Measurements from ENCODE around the gene FOXJ3. TPM values are rescaled to one million over a fixed set of nuclear protein-coding genes. Genes with fewer than 3 reads are reported as not detected.

The FOXJ3 gene
- 10 to 100 TPM; 36.4 to 59.0 (median 49.4) TPM for total RNA-seq
- 10 to 100 TPM; 18.7 to 52.3 TPM for polyA plus RNA-seq
- long read RNA-seq, donor 1, partial matches to known transcripts, result 11 of 20 reads
- long read RNA-seq, donor 1, other reads (novel, unspliced or antisense), result 9 of 20 reads
- long read RNA-seq, donor 2, full-length matches to known transcripts, result 9 of 20 reads
- long read RNA-seq, donor 2, partial matches to known transcripts, result 11 of 20 reads
- long read RNA-seq, donor 2, other reads (novel, unspliced or antisense), result 0 of 20 reads
- long read RNA-seq, donor 3, full-length matches to known transcripts, result 17 of 32 reads
- long read RNA-seq, donor 3, partial matches to known transcripts, result 5 of 32 reads
- long read RNA-seq, donor 3, other reads (novel, unspliced or antisense), result 10 of 32 reads

DNA sequence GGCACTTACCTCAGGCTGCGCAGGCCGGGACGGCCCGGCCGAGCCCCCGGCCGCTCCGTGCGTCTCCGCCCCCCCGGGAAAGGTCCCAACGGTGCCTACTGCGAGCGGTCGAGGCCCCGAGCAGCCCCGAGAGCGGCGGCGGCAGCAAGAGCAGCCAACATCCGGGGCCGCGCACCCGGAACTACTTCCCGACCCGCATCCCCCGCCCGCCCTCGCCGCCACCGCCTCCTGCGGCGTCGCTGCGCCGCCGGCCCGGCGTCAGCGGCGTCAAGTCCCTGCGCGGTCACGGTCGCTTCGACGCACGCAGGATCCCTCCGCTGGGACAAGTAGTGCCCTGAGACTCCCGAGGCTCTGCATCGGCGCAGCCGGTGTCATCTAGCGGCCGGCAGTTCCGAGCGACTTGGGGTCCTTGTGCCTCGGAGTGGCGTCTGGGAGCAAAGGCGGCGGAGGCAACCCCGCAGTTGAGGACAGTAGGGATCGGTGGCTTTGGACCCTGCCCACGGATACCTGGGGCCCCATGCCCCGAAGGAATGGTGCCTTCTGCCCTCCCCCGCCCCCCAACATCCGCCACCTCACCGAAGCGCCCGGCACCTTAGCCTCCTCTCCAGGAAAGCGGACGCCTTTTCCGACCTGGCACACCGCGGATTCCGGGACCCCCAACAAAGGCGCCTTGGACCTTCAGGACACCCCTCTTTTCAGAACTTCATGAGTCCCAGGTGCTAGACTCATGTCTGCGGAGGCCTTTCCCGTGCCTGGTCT is at the start of gene FOXJ3:
Gene FOXJ3 (minus strand): TSS at position 186 of the 759 bp plus-strand sequence. CDS start 24,142 bp downstream, outside the sequence.
- Histone ChIP-seq H3K9me3 (no peaks in the 10 kb centered on the region), H3K27ac (peak within 1 kb of the TSS; percentile 64 to 80), H3K27me3 (no peaks in the 10 kb centered on the region), H3K4me3 (peak within 1 kb of the TSS; percentile 90), H3K36me3 (no peaks in the 10 kb centered on the region), H3K4me1 (ENCODE audit: insufficient read depth) (peaks cover 4% of the 10 kb centered on the region)
- DNase-seq, result peak; percentile 85 to 95 (median 93)
- intact Hi-C loops (cut with DNase I), result loop anchor here in 1 of 4 donors (10.0 kb wide), 1 partner anchor 160 kb away; no protein-coding TSS in a partner anchor
- peak; percentile 50 for TF ChIP-seq POLR2A (IDR thresholded peaks at IDR 0.05)
- TF ChIP-seq CTCF (IDR thresholded peaks at IDR 0.05), result no peak
- TF ChIP-seq EP300 (IDR thresholded peaks at IDR 0.05), result no peak
- WGBS, 3 donors, result 0 to 1% (median 0%) methylated on average over 41 to 79 of the region's 79 CpGs

- 4 to 10% (median 10%) methylated on average over 8 of the region's 8 CpGs for WGBS, 3 donors
- no peak for DNase-seq
- H3K27ac ChIP-seq, result no peak overlapping the region
- no peaks in the 10 kb centered on the region for H3K27me3 ChIP-seq
- peaks cover 7% of the 10 kb centered on the region for H3K4me1 ChIP-seq (ENCODE audit: insufficient read depth)
- intact Hi-C loops (cut with DNase I), result no loop called here
- peak overlapping the region; percentile 40 for H3K4me3 ChIP-seq
- H3K36me3 ChIP-seq, result no peaks in the 10 kb centered on the region
- TF ChIP-seq CTCF (IDR thresholded peaks at IDR 0.05), result no peak
- no peak for TF ChIP-seq EP300 (IDR thresholded peaks at IDR 0.05)
- no peak for TF ChIP-seq POLR2A (IDR thresholded peaks at IDR 0.05)
- H3K9me3 ChIP-seq, result no peaks in the 10 kb centered on the region
Observed at GRCh38 chr1:42381280-42381673, 46.2 kb upstream of the FOXJ3 start.

DNA sequence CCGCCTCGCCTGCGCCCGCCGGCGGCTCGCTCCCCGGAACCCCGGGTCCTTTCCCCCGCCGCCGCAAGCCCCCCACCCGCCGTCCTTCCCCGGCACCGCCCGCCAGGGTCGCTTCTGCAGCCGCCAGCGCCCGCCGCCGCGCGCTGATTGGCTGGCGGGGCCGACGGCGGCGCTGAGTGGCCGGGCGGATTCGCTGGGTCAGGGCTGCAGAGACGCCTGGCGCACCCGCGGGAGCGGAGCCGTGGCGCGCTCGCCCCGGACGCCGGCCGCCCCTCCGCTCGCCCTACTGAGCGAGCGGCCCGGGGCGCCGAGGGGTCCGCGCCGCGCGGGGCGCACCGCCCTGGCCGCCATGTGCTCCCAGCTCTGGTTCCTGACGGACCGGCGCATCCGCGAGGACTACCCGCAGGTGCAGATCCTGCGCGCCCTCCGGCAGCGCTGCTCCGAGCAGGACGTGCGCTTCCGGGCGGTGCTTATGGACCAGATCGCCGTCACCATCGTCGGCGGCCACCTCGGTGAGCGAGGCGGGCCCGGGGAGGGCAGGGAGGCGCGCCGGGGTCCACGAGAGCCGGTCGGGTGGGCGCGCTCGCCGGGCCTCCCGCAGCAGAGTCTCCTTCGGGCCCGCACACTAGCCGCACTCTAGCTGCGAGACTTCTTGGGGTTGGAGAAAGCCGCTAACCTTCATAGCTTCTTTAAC is 45.7 kb upstream of the FOXJ3 start, which contains the start of gene RIMKLA:
Gene RIMKLA (plus strand): TSS at position 207 of the 694 bp plus-strand sequence. CDS start 143 bp downstream, at position 350.
- TF ChIP-seq POLR2A (IDR thresholded peaks at IDR 0.05) (no peak), CTCF (IDR thresholded peaks at IDR 0.05) (no peak), EP300 (IDR thresholded peaks at IDR 0.05) (no peak)
- intact Hi-C loops (cut with DNase I), result no loop called here
- no peaks in the 10 kb centered on the region for H3K36me3 ChIP-seq
- H3K4me1 ChIP-seq (ENCODE audit: insufficient read depth), result peaks cover 7% of the 10 kb centered on the region
- no peak within 1 kb of the TSS for H3K27ac ChIP-seq
- DNase-seq, result peak in 4 of 5 donors; percentile 11 to 50 (median 26)
- H3K27me3 ChIP-seq, result no peaks in the 10 kb centered on the region
- peak within 1 kb of the TSS; percentile 40 for H3K4me3 ChIP-seq
- H3K9me3 ChIP-seq, result no peaks in the 10 kb centered on the region
- WGBS, 3 donors, result 1 to 3% (median 1%) methylated on average over 49 to 101 of the region's 101 CpGs
